HUES48 (cell line): ENCODE data around the gene SLC19A1.

Source experiments
- H3K27ac ChIP-seq: one replicate; pipeline ENCODE4 v1.7.0; 2013; ENCODE audit warnings: low read depth, low read length, inconsistent platforms
- H3K27me3 ChIP-seq: 2 replicates; pipeline ENCODE4 v1.6.1; 2013; ENCODE audit warnings: mild to moderate bottlenecking, low read length; ENCODE audit not compliant: control insufficient read depth, insufficient read depth
- H3K36me3 ChIP-seq: 2 replicates; pipeline ENCODE4 v1.6.1; 2013; ENCODE audit warnings: low read length; ENCODE audit not compliant: control insufficient read depth, insufficient read depth
- H3K4me1 ChIP-seq: 2 replicates; pipeline ENCODE4 v1.6.1; 2013; ENCODE audit warnings: mild to moderate bottlenecking, low read length; ENCODE audit not compliant: control insufficient read depth, insufficient read depth
- H3K4me3 ChIP-seq: 2 replicates; pipeline ENCODE4 v1.5.1; 2013; ENCODE audit warnings: mild to moderate bottlenecking, low read depth, low read length
- H3K9ac ChIP-seq: 2 replicates; pipeline ENCODE4 v1.6.1; 2013; ENCODE audit warnings: mild to moderate bottlenecking, low read depth, low read length, moderate library complexity
- H3K9me3 ChIP-seq: 2 replicates; pipeline ENCODE4 v1.6.1; 2013; ENCODE audit warnings: low read length; ENCODE audit not compliant: control insufficient read depth, insufficient read depth

Gene SLC19A1

GRCh38 chr21:45476582-45476981 is 65.7 kb downstream of the SLC19A1 start:
- no peaks in the 10 kb centered on the region for H3K27me3 ChIP-seq
- no peak overlapping the region for H3K9ac ChIP-seq
- H3K4me3 ChIP-seq, result no peak overlapping the region
- no peaks in the 10 kb centered on the region for H3K9me3 ChIP-seq
- no peaks in the 10 kb centered on the region for H3K4me1 ChIP-seq
- peaks cover 79% of the 10 kb centered on the region for H3K36me3 ChIP-seq
- no peak overlapping the region for H3K27ac ChIP-seq

DNA sequence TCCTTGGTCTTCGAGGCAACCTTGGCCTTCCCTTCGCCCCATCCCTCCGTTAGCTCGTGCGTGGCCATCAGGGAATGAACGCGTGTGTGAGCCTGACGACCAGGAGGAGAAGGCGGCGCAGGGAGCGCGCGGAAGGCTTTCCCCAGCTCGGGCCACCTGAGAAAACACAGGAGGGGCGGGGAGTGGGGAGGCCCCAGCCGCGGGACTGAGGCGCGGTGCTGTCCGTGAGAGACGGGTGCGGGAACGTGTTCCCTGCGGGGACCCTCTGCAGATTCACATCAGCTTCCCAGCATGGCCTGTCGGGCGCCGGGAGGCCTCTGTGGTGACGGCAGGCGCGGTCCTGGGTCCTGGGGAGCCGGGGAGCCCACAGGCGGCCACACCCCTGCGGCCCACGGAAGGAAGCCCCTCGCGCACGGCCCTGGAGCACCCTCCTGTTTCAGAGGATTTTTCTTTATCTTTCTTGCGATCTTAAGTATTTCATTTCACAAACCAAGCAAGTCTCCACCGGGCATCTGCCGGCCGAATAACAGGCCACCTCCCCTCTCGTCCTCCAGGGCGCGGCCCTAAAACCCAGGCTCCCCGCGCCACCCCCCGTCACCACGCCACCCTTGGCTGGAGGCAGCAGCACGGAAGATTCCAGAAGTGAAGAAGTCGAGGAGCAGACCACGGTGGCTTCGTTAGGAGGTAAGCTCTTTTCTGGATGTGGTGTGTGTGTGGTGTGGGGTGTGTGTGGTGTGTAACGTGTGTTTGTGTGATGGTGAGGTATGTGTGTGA is 66.3 kb downstream of the SLC19A1 start:
- Histone ChIP-seq H3K36me3 (peaks cover 76% of the 10 kb centered on the region), H3K9me3 (no peaks in the 10 kb centered on the region), H3K9ac (no peak overlapping the region), H3K4me3 (no peak overlapping the region), H3K27me3 (no peaks in the 10 kb centered on the region), H3K27ac (no peak overlapping the region), H3K4me1 (no peaks in the 10 kb centered on the region)

- H3K9ac ChIP-seq, result no peak overlapping the region
- H3K36me3 ChIP-seq, result peaks cover 68% of the 10 kb centered on the region
- no peak overlapping the region for H3K27ac ChIP-seq
- no peak overlapping the region for H3K4me3 ChIP-seq
- H3K9me3 ChIP-seq, result no peaks in the 10 kb centered on the region
- H3K27me3 ChIP-seq, result no peaks in the 10 kb centered on the region
- H3K4me1 ChIP-seq, result no peaks in the 10 kb centered on the region
Measured at GRCh38 chr21:45475004-45475685, 67.1 kb downstream of the SLC19A1 start.

GRCh38 chr21:45474323-45474950 is 67.8 kb downstream of the SLC19A1 start:
- Histone ChIP-seq H3K9me3 (no peaks in the 10 kb centered on the region), H3K4me1 (no peaks in the 10 kb centered on the region), H3K9ac (no peak overlapping the region), H3K27ac (no peak overlapping the region), H3K4me3 (no peak overlapping the region), H3K27me3 (no peaks in the 10 kb centered on the region), H3K36me3 (peaks cover 66% of the 10 kb centered on the region)

DNA sequence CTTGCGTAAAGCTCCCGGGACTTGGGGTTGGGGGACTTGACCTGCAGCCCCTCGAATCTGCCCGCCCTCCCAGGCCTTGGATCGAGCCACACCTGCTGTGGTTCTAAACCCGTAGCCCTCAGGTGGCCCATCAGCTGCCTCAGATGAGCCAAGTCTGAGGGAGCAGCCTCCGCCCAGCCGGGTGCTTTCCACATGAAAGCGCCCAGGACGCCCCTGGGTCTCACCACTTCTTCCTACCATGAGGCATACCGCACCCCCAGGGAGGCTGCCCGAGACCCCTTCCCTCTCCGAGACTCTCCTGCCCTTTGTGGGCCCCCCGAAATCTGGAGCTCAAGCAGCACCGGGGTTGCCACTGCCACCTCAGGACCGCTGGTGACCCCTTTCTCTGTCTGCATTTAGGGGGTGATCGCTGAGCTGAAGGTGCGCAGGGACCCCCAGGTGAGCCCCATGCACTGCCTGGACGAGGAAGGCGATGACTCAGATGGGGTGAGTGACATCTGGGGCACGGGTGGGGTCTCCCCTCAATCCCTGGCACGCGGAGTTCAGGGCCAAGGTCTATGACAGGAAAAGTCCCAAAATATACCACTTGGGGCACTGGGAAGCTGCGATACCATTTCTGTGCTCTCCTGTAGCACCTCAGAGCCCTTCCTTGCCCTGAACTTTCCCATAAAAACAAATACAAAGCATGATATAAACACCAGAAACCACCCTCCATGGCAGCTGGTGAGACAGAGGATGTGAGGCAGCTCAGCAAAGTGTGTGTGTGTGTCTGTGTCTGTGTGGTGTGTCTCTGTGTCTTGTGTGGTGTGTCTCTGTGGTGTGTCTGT is 68.5 kb downstream of the SLC19A1 start:
- Histone ChIP-seq H3K36me3 (peaks cover 66% of the 10 kb centered on the region), H3K4me3 (no peak overlapping the region), H3K9me3 (no peaks in the 10 kb centered on the region), H3K27me3 (no peaks in the 10 kb centered on the region), H3K4me1 (no peaks in the 10 kb centered on the region), H3K9ac (no peak overlapping the region), H3K27ac (no peak overlapping the region)

GRCh38 chr21:45472445-45473365 is 69.5 kb downstream of the SLC19A1 start:
- Histone ChIP-seq H3K4me3 (no peak overlapping the region), H3K9me3 (no peaks in the 10 kb centered on the region), H3K9ac (no peak overlapping the region), H3K27ac (no peak overlapping the region), H3K36me3 (peaks cover 67% of the 10 kb centered on the region), H3K27me3 (no peaks in the 10 kb centered on the region), H3K4me1 (no peaks in the 10 kb centered on the region)

- Histone ChIP-seq H3K27me3 (no peaks in the 10 kb centered on the region), H3K9ac (no peak overlapping the region), H3K4me1 (no peaks in the 10 kb centered on the region), H3K4me3 (no peak overlapping the region), H3K27ac (no peak overlapping the region), H3K9me3 (no peaks in the 10 kb centered on the region), H3K36me3 (peaks cover 67% of the 10 kb centered on the region)
Measured at GRCh38 chr21:45471525-45472221, 70.6 kb downstream of the SLC19A1 start.

GRCh38 chr21:45470773-45471524 is 71.3 kb downstream of the SLC19A1 start:
- no peak overlapping the region for H3K27ac ChIP-seq
- no peaks in the 10 kb centered on the region for H3K27me3 ChIP-seq
- H3K9me3 ChIP-seq, result no peaks in the 10 kb centered on the region
- H3K4me3 ChIP-seq, result no peak overlapping the region
- no peak overlapping the region for H3K9ac ChIP-seq
- H3K36me3 ChIP-seq, result peaks cover 59% of the 10 kb centered on the region
- no peaks in the 10 kb centered on the region for H3K4me1 ChIP-seq

- no peaks in the 10 kb centered on the region for H3K4me1 ChIP-seq
Measured at GRCh38 chr21:45470087-45470515, 72.1 kb downstream of the SLC19A1 start.

More at GRCh38 chr21:45470087-45470515, 72.1 kb downstream of the SLC19A1 start:
- Histone ChIP-seq H3K9ac (no peak overlapping the region), H3K36me3 (peaks cover 51% of the 10 kb centered on the region), H3K27ac (no peak overlapping the region), H3K9me3 (no peaks in the 10 kb centered on the region), H3K4me3 (no peak overlapping the region), H3K27me3 (no peaks in the 10 kb centered on the region)
